RWPE1 (cell line): ENCODE measurements around the gene GSK3B.

Experiments used
- CTCF ChIA-PET: fragments of 350-600 bp; sonication (Branson Sonifier 250); formaldehyde crosslinking; extraction: SDS; loops from one replicate; lab custom pipeline; 2021; lab: Yijun Ruan, JAX
- POLR2A ChIA-PET: fragments of 400-600 bp; formaldehyde crosslinking; extraction: SDS; loops from one replicate; lab custom pipeline; 2020; ENCODE audit warnings: antibody characterized with exemption; ENCODE audit not compliant: low non-redundant PET; lab: Yijun Ruan, JAX
- DNase-seq: peaks from one replicate; pipeline ENCODE4 v3.0.0; 2012; ENCODE audit warnings: low spot score
- H3K27ac ChIP-seq: fragments of 450-650 bp; 2 replicates; pipeline ENCODE4 v1.5.1; 2017
- TF ChIP-seq, protein P1 (sequence below): fragments of 450-650 bp; conservative IDR thresholded peaks from 2 replicates; pipeline ENCODE4 v1.5.1; 2017; ENCODE audit warnings: low read depth, mild to moderate bottlenecking

Gene GSK3B

DNA sequence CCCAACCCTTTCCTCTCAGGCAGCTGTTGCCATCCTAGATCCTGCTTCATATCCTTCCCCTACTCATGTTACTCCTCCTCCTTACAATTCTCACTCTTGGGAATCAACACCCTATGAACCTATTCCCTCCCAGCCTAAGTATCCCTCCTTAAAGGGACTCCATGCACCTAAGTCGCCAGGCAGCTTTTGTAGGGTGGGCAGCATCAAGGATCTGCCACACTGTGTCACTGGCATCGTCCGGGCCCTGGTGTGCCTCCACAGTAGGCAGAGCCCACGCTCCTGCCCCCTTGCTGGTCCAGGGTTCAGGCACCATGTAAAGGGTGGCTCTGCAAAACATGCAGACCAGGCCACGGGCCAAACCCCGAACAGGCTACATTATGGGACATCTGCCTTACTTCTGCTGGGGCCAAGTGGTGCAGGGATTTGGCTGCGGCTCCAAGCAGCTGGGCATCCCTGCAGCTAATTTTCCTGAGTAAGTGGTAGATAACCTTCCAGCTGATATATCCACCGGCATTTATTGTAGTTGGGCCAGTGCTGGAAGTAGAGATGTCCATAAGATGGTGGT lies 53.4 kb downstream of the GSK3B start:
- ChIA-PET CTCF (no interaction called here), POLR2A (no interaction called here)
- no peak overlapping the region for H3K27ac ChIP-seq
- no peak for DNase-seq
- TF ChIP-seq, protein P1, sequence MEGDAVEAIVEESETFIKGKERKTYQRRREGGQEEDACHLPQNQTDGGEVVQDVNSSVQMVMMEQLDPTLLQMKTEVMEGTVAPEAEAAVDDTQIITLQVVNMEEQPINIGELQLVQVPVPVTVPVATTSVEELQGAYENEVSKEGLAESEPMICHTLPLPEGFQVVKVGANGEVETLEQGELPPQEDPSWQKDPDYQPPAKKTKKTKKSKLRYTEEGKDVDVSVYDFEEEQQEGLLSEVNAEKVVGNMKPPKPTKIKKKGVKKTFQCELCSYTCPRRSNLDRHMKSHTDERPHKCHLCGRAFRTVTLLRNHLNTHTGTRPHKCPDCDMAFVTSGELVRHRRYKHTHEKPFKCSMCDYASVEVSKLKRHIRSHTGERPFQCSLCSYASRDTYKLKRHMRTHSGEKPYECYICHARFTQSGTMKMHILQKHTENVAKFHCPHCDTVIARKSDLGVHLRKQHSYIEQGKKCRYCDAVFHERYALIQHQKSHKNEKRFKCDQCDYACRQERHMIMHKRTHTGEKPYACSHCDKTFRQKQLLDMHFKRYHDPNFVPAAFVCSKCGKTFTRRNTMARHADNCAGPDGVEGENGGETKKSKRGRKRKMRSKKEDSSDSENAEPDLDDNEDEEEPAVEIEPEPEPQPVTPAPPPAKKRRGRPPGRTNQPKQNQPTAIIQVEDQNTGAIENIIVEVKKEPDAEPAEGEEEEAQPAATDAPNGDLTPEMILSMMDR: no peak

DNA sequence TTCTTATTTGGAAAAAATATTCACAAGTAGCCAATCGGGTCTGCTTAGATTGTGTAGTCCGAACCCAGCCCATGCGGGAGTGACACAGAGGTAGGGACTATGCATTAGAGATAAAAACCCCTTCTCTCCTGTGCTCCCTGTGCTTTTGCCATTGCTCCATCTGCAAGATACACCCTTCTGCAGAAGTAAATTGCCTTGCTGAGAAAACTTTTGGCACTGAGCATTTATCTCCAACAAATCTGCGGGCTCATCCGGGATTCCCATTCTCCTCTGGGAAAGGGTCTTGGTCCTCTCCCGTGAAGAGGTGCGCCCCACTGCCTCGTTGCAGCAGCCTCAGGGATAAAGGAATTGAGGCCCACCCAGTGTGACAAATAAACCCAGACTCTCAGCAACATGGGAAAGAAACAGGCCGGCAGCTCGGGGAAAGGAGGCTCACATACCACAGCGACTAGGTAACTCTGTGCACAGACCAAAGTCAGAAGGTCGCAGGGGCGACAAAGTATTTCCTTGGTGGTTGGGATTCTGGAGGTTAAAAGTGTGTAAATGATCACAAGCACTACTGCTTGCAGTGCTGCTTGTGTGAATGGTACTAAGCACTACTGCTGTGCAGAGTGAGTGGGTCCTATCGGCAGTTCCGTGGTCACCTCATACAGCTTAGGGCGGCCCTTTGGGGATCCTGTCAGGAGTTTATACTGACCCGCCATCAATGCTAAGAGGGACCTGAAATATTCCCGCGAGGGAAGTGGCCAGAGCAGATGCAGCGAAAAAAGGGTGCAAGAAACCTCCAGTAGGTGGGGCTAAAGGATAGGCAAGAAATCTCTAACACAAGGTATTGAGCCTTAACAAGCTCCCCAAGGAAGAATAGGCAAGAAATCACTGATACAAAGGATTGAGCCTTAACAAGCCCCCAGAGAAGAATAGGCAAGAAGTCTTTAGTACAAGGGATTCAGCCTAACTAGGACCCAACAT lies 54.3 kb downstream of the GSK3B start:
- H3K27ac ChIP-seq: no peak overlapping the region
- DNase-seq: no peak
- TF ChIP-seq, protein P1: no peak
- CTCF ChIA-PET: interaction anchor here (0.8 kb wide), 1 partner anchor 19 kb away, joined by 5 read pairs; no protein-coding TSS in a partner anchor
- POLR2A ChIA-PET: no interaction called here

DNA sequence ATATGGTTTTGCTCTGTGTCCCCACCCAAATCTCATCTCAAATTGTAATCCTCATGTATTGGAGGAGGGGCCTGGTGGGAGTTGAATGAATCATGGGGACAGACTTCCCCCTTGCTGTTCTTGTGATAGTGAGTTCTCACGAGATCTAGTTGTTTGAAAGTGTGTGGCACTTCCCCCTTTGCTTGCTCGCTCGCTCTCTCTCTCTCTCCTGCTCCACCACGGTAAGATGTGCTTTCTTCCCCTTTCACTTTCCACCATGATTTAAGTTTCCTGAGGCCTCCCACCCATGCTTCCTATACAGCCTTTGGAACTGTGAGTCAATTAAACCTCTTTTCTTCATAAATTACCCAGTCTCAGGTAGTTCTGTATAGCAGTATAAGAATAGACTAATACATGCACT lies 60.7 kb downstream of the GSK3B start:
- ChIA-PET POLR2A (no interaction called here), CTCF (no interaction called here)
- DNase-seq: no peak
- TF ChIP-seq, protein P1: no peak
- H3K27ac ChIP-seq: no peak overlapping the region

DNA sequence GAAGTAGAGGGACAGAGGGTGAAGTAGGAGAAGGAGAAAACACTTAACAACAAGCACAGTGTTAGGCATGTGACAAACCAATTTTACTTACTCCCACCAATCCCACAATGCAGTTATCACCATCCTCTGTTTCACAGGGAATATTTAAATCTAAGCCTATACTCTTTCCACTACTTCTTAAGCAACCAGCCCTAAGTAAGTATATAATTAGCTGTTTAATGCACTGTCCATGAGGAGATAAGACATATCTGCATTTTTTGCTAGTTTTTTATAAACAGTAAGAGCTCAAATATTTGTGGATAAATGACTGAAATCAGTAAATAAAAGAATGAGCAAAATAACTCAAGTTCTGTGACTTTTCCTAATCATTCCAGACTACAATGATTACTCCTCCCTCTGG lies 62.7 kb downstream of the GSK3B start:
- ChIA-PET CTCF (interaction anchor here (0.5 kb wide), 1 partner anchor 112 kb away, joined by 6 read pairs; no protein-coding TSS in a partner anchor), POLR2A (no interaction called here)
- TF ChIP-seq, protein P1: no peak
- no peak overlapping the region for H3K27ac ChIP-seq
- no peak for DNase-seq

DNA sequence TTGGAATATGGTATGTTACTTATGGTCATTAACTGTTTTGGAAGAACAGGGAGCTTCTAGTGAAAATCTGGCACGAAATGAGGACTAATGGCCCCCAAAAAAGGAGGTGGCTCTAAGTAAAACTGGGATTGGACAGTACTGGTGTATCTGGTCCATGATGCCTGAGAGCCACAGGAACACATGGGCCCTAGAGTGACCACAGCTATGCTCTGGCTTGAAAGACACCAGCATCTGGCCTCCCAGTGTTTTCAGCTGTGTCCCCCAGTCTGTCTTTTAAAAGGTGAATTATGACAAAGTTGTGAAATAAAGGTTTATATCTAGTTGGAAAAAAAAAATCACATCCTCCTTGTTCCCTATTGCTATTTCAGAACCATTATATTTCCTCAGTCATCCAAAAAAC lies 64.5 kb downstream of the GSK3B start:
- TF ChIP-seq, protein P1: no peak
- ChIA-PET POLR2A (no interaction called here), CTCF (no interaction called here)
- H3K27ac ChIP-seq: no peak overlapping the region
- no peak for DNase-seq

DNA sequence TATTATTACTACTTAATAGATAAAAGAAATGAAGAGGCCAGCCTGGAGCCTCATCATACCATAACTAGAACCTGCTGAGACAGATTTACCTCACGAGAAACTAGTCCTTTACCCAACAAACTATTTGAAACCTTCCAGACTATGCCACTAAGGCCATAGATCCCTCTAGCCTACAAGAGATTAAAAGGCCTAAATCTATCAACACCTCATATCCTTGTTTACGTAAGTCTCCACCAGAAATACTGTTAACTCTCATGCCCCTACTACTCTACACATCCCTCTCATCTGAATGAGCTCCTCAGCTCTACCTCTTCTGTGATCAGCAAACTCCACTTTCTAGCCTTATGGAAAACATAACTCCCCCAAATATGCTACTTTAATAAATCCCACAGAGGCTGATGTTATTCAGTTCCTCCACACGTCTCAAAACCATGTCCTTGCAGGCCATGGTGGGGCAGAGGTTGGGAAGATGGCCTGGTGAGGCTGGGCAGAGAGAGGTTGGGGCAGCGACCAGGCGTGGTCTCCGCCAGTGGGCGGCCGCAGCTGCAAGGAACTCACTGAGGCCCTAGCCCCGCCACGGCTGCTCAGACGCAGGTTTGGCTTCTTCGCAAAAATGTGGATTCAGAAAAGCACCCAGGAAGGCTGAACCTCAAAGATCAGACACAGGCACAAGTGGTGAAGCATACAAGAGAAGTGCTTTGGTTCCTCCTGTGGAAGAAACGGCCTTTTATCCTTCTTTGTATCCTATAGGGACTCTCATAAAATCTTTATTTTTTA lies 65.8 kb downstream of the GSK3B start:
- ChIA-PET POLR2A (no interaction called here), CTCF (no interaction called here)
- no peak overlapping the region for H3K27ac ChIP-seq
- TF ChIP-seq, protein P1: no peak
- no peak for DNase-seq
